ENCODE data around the gene GPR143. TPM values are rescaled to one million over a fixed set of nuclear protein-coding genes. Genes with fewer than 3 reads are reported as not detected.

GPR143 gene
- total RNA-seq, 2 donors from 2014 or later, result 2.4 to 3.1 TPM

DNA sequence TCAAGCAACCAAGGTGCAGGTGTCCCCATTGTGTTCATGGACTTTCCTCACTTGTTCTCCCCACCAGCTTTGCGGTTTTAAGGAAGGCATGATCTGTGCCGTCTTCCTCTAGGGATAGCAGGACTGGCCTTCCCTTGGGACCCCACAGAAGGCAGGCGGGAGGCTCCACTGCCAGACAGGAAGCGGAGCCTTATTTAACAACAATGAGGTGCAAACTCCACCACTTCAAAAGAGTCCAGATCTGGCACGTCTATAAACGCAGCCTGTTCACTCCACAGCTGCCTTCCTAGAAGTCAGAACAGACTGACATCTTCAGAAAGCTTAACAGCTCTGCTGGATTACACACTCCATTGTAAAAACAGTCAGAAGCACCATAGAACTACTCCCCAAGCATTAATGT, 1.7 kb upstream of the GPR143 start:
- Histone ChIP-seq H3K36me3 (no peaks in the 10 kb centered on the region), H3K27me3 (replicated peaks; ENCODE audit: insufficient read depth) (no peaks in the 10 kb centered on the region), H3K4me1 (replicated peaks) (no peaks in the 10 kb centered on the region), H3K9me3 (no peaks in the 10 kb centered on the region), H3K27ac (no peak overlapping the region), H3K4me3 (no peak overlapping the region)
- 67% methylated on average over 4 of the region's 6 CpGs for WGBS
- no peak for DNase-seq (ENCODE audit: low spot score)
- intact Hi-C loops (cut with DNase I), result no loop called here
- TF ChIP-seq CTCF (IDR thresholded peaks at IDR 0.05) (no peak), POLR2A (IDR thresholded peaks at IDR 0.05) (no peak), POLR2AphosphoS5 (IDR thresholded peaks at IDR 0.05) (no peak)

DNA sequence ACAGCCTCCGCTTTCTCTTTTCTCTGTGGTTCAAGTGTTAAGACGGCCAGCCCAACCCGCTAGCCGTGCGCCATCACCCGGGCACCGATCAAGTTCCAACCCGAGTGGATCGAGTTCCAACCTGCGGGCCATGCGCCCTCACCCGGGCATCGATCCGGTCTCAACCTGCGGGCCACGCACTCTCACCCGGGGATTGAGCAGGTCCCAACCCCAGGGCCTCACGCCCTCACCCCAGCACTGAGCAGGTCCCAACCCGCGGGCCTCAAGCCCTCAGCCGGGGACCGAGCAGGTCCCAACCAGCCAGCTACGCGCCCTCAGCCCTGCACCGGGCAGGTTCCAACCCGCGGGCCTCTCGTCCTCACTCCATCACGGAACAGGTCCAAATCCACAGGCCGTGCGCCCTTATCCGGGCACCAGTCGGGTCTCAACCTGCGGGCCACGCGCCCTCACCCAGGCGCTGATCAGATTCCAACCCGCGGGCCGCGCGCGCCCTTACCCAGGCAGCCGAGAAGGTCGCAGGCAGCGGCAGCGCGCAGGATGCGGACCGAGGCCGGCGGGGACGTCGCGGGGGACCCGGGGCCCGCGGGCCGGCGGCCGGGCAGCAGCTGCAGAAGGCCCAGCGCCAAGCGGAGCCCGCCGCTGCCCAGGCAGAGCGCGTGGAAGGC, 443 bp downstream of the GPR143 start:
- no peak for DNase-seq (ENCODE audit: low spot score)
- Histone ChIP-seq H3K9me3 (no peaks in the 10 kb centered on the region), H3K27me3 (replicated peaks; ENCODE audit: insufficient read depth) (no peaks in the 10 kb centered on the region), H3K4me3 (no peak overlapping the region), H3K36me3 (no peaks in the 10 kb centered on the region), H3K27ac (no peak overlapping the region), H3K4me1 (replicated peaks) (no peaks in the 10 kb centered on the region)
- WGBS, result 36% methylated on average over 20 of the region's 67 CpGs
- TF ChIP-seq POLR2A (IDR thresholded peaks at IDR 0.05) (no peak), POLR2AphosphoS5 (IDR thresholded peaks at IDR 0.05) (no peak), CTCF (IDR thresholded peaks at IDR 0.05) (no peak)
- intact Hi-C loops (cut with DNase I), result no loop called here

DNA sequence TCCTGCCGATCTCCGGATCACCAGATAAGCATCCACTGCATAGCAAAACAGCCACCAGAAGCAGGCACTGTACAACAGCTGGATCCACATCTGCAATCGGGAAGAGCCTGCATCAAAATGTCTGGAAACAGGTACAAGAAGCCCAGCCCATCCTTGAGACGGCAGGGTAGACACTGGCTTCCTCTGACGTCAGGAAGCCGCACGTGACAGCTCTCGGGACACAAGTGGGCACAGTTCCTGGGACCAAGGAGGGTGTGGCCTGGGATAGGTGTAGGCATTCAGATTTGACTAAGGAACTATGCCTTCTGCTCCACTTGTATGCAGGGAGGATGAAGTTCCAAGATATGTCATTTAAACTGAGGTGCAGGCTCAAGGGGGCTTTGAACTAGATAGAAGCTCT, 6.3 kb downstream of the GPR143 start:
- Histone ChIP-seq H3K36me3 (no peaks in the 10 kb centered on the region), H3K27me3 (replicated peaks; ENCODE audit: insufficient read depth) (no peaks in the 10 kb centered on the region), H3K27ac (no peak overlapping the region), H3K4me1 (replicated peaks) (no peaks in the 10 kb centered on the region), H3K9me3 (no peaks in the 10 kb centered on the region), H3K4me3 (no peak overlapping the region)
- WGBS, result 76% methylated on average over 3 of the region's 8 CpGs
- TF ChIP-seq POLR2AphosphoS5 (IDR thresholded peaks at IDR 0.05), result no peak
- TF ChIP-seq CTCF (IDR thresholded peaks at IDR 0.05), result no peak
- no peak for TF ChIP-seq POLR2A (IDR thresholded peaks at IDR 0.05)
- intact Hi-C loops (cut with DNase I), result no loop called here
- no peak for DNase-seq (ENCODE audit: low spot score)

- intact Hi-C loops (cut with DNase I), result no loop called here
- Histone ChIP-seq H3K27me3 (replicated peaks; ENCODE audit: insufficient read depth) (no peaks in the 10 kb centered on the region), H3K4me1 (replicated peaks) (no peaks in the 10 kb centered on the region), H3K4me3 (no peak overlapping the region), H3K36me3 (no peaks in the 10 kb centered on the region), H3K27ac (no peak overlapping the region), H3K9me3 (no peaks in the 10 kb centered on the region)
- DNase-seq (ENCODE audit: low spot score), result no peak
- WGBS, result 52% methylated on average over 4 of the region's 4 CpGs
- TF ChIP-seq CTCF (IDR thresholded peaks at IDR 0.05), result no peak
Observed at GRCh38 chrX:9758021-9758638, 7.5 kb downstream of the GPR143 start.

DNA sequence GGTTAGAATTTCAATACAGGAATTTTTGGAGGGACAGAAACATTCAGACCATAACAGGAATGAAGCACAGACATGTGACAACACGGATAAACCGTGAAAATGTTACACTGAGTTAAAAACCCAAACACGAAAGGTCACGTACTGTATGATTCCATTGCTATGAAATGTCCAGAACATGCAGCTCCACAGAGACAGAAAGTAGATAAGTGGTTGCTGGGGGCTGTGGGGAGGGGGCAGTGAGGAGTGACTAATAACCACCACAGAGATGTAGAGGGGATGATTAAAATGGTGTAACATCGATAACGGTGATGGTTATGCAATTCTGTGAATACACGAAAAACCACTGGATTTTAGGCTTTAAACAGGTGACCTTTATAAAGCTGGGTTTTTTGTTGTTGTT, 8.3 kb downstream of the GPR143 start:
- no peak overlapping the region for H3K27ac ChIP-seq
- no peak for DNase-seq (ENCODE audit: low spot score)
- H3K27me3 ChIP-seq (replicated peaks; ENCODE audit: insufficient read depth), result no peaks in the 10 kb centered on the region
- no peaks in the 10 kb centered on the region for H3K4me1 ChIP-seq (replicated peaks)
- TF ChIP-seq CTCF (IDR thresholded peaks at IDR 0.05), result no peak
- no peak for TF ChIP-seq POLR2A (IDR thresholded peaks at IDR 0.05)
- no peak for TF ChIP-seq POLR2AphosphoS5 (IDR thresholded peaks at IDR 0.05)
- intact Hi-C loops (cut with DNase I), result no loop called here
- no peak overlapping the region for H3K4me3 ChIP-seq
- no peaks in the 10 kb centered on the region for H3K9me3 ChIP-seq
- WGBS, result 92% methylated on average over 7 of the region's 7 CpGs
- H3K36me3 ChIP-seq, result no peaks in the 10 kb centered on the region

All from prostate gland (tissue), 2 donors.